GM19455 (cell line): ENCODE data around the gene PRMT9.

Source experiments
- ATAC-seq: cut with Tn5 transposase; IDR thresholded peaks from one replicate; pipeline ENCODE4 v1.9.1; 2021; ENCODE audit not compliant: unreplicated experiment

Gene PRMT9

GRCh38 chr4:147682755-147683154, 1.2 kb downstream of the PRMT9 start:
- ATAC-seq, result no peak

GRCh38 chr4:147678796-147679549, 5.0 kb downstream of the PRMT9 start:
- ATAC-seq, result no peak

GRCh38 chr4:147678106-147678505, 5.9 kb downstream of the PRMT9 start:
- ATAC-seq, result no peak

GRCh38 chr4:147674496-147674895, 9.5 kb downstream of the PRMT9 start:
- ATAC-seq, result no peak

- no peak for ATAC-seq
Measured at GRCh38 chr4:147674073-147674472, 9.9 kb downstream of the PRMT9 start.

GRCh38 chr4:147658501-147658900, 25.5 kb downstream of the PRMT9 start:
- ATAC-seq, result no peak

GRCh38 chr4:147655639-147656038, 28.3 kb downstream of the PRMT9 start:
- ATAC-seq, result no peak

GRCh38 chr4:147651563-147651962, 32.4 kb downstream of the PRMT9 start:
- ATAC-seq, result no peak

- ATAC-seq, result no peak
Measured at GRCh38 chr4:147648656-147649055, 35.3 kb downstream of the PRMT9 start.

GRCh38 chr4:147645099-147645498, 38.9 kb downstream of the PRMT9 start:
- ATAC-seq, result no peak

GRCh38 chr4:147644471-147644870, 39.5 kb downstream of the PRMT9 start:
- ATAC-seq, result no peak

GRCh38 chr4:147643616-147644015, 40.3 kb downstream of the PRMT9 start:
- no peak for ATAC-seq

GRCh38 chr4:147640331-147640730, 43.6 kb downstream of the PRMT9 start:
- ATAC-seq, result no peak

- no peak for ATAC-seq
Measured at GRCh38 chr4:147639388-147639787, 44.6 kb downstream of the PRMT9 start.

GRCh38 chr4:147638942-147639341, 45.0 kb downstream of the PRMT9 start:
- no peak for ATAC-seq

GRCh38 chr4:147638365-147638764, 45.6 kb downstream of the PRMT9 start:
- no peak for ATAC-seq

GRCh38 chr4:147635348-147635747, 48.6 kb downstream of the PRMT9 start:
- ATAC-seq, result no peak

GRCh38 chr4:147633643-147634042, 50.3 kb downstream of the PRMT9 start:
- no peak for ATAC-seq

GRCh38 chr4:147633113-147633512, 50.9 kb downstream of the PRMT9 start:
- ATAC-seq, result no peak

GRCh38 chr4:147629783-147630730, 53.9 kb downstream of the PRMT9 start:
- no peak for ATAC-seq

GRCh38 chr4:147628415-147628814, 55.5 kb downstream of the PRMT9 start:
- ATAC-seq, result no peak

GRCh38 chr4:147626903-147627302, 57.1 kb downstream of the PRMT9 start:
- ATAC-seq, result no peak
